GM18511 (cell line): ENCODE results near the gene DNMBP.
"Not testable (repeated sequence)": the region's sequence is repeated elsewhere in the genome, so short reads cannot be mapped to it uniquely, and the experiment has no call there.

Source experiments
- ATAC-seq: cut with Tn5 transposase; IDR thresholded peaks from one replicate; pipeline ENCODE4 v1.9.1; 2021; ENCODE audit warnings: mild to moderate bottlenecking, moderate library complexity; ENCODE audit not compliant: unreplicated experiment

Gene DNMBP

GRCh38 chr10:99840859-99841258 lies 168.9 kb downstream of the DNMBP start:
- not testable (repeated sequence) for ATAC-seq

- ATAC-seq: no peak
Measured at GRCh38 chr10:99836711-99837110, 173.0 kb downstream of the DNMBP start.

DNA sequence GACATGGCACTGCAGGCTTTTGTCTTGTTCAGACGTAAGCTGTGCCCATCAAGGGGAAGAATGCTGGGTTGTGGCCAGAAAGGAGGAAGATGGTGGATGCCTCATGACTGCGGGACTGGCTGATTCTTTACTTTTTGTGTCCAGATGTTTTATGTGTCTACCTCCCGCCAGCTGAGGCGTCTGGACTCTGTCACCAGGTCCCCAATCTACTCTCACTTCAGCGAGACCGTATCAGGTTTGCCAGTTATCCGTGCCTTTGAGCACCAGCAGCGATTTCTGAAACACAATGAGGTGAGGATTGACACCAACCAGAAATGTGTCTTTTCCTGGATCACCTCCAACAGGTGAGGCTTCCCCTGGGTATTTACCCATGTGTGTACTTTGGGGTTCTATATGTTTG lies 173.8 kb downstream of the DNMBP start:
- ATAC-seq: no peak

DNA sequence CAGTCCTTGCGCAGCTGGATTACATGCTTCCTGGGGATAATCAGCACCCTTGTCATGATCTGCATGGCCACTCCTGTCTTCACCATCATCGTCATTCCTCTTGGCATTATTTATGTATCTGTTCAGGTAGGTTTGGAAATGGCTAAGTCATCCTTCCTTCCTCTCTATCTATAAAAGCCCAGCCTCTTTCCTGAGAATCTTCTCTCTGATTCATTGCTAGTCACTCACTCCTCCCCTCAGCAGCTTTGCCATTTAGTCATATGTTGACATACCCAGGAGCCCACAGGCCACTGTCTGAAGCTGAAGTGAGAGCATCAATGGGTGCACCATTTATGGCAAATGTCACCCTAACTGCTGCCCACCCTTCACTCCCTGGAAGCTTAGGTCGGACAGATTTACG lies 175.3 kb downstream of the DNMBP start:
- no peak for ATAC-seq

GRCh38 chr10:99832439-99832838 lies 177.3 kb downstream of the DNMBP start:
- no peak for ATAC-seq

- ATAC-seq: no peak
Measured at GRCh38 chr10:99828464-99828863, 181.3 kb downstream of the DNMBP start.

DNA sequence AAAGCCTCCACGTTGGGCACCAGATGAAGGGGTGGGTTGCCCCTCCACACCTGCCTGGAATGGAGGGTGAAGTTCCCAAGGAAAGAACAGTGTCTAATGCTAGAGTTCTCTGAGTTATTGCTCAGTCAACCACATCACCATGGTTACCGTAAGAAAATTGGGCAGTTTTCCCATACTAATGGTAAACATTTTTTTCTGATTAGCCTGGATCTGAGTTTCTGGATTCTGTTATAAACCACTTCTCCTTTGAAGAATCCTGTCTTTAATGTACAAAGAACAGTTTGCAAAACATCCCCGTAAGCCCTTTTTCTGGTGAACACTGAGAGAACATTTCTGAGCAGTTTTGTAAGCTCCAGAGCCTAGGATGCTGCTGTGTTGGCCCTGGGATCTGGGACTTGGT lies 181.8 kb downstream of the DNMBP start:
- ATAC-seq: no peak
